Loucy (cell line): ENCODE results near the gene TMCC3.

Experiments used
- H2AFZ ChIP-seq: fragments of 200-600 bp; sonication (generic); 2 replicates; pipeline ENCODE4 v1.6.0; 2016; ENCODE audit warnings: antibody characterized with exemption, mild to moderate bottlenecking, low read length, moderate library complexity
- H3F3A ChIP-seq: fragments of 200-600 bp; 2 replicates; pipeline ENCODE4 v1.6.0; 2016; ENCODE audit warnings: antibody characterized with exemption, low read depth, mild to moderate bottlenecking
- H3K27me3 ChIP-seq: fragments of 200-600 bp; sonication (generic); 2 replicates; pipeline ENCODE4 v1.6.1; 2014; ENCODE audit warnings: low read length, mild to moderate bottlenecking; ENCODE audit not compliant: insufficient read depth, poor library complexity, severe bottlenecking
- H3K36me3 ChIP-seq: fragments of 200-600 bp; sonication (generic); 2 replicates; pipeline ENCODE4 v1.6.1; 2016; ENCODE audit warnings: low read length; ENCODE audit not compliant: insufficient read depth
- H3K4me1 ChIP-seq: fragments of 200-600 bp; sonication (generic); 2 replicates; pipeline ENCODE4 v1.5.1; 2014; ENCODE audit warnings: low read length, mild to moderate bottlenecking; ENCODE audit not compliant: insufficient read depth, poor library complexity, severe bottlenecking
- H3K4me2 ChIP-seq: fragments of 200-600 bp; sonication (generic); 2 replicates; pipeline ENCODE4 v1.6.0; 2014; ENCODE audit warnings: antibody characterized with exemption, low read length, low read depth, mild to moderate bottlenecking; ENCODE audit not compliant: poor library complexity, severe bottlenecking
- H3K4me3 ChIP-seq: fragments of 200-600 bp; sonication (generic); 2 replicates; pipeline ENCODE4 v1.5.1; 2014; ENCODE audit warnings: low read length, mild to moderate bottlenecking, mixed read lengths; ENCODE audit not compliant: poor library complexity, severe bottlenecking
- H3K79me2 ChIP-seq: fragments of 200-600 bp; sonication (generic); 2 replicates; pipeline ENCODE4 v1.6.1; 2014; ENCODE audit warnings: low read length; ENCODE audit not compliant: insufficient read depth
- H3K9ac ChIP-seq: fragments of 200-600 bp; sonication (generic); 2 replicates; pipeline ENCODE4 v1.6.0; 2014; ENCODE audit warnings: mild to moderate bottlenecking, low read depth, low read length, moderate library complexity; ENCODE audit not compliant: poor library complexity, severe bottlenecking
- H3K9me2 ChIP-seq: fragments of 200-600 bp; sonication (generic); replicated peaks from 2 replicates; pipeline ENCODE4 v1.6.1; 2016; ENCODE audit warnings: low read depth, low read length, mixed read lengths
- H3K9me3 ChIP-seq: fragments of 200-600 bp; sonication (generic); 2 replicates; pipeline ENCODE4 v1.6.1; 2014; ENCODE audit warnings: mild to moderate bottlenecking, antibody characterized with exemption, low read length, low read depth; ENCODE audit not compliant: insufficient read depth
- H4K20me1 ChIP-seq: fragments of 200-600 bp; sonication (generic); 2 replicates; pipeline ENCODE4 v1.6.0; 2014; ENCODE audit warnings: antibody characterized with exemption, low read length, mild to moderate bottlenecking; ENCODE audit not compliant: insufficient read depth, poor library complexity, severe bottlenecking
- CTCF ChIP-seq: fragments of 200-600 bp; sonication (generic); conservative IDR thresholded peaks from 2 replicates; pipeline ENCODE4 v1.5.1; 2014; ENCODE audit warnings: mild to moderate bottlenecking, antibody characterized with exemption, low read length
- EZH2phosphoT487 ChIP-seq: fragments of 200-600 bp; IDR thresholded peaks from 2 replicates; pipeline ENCODE4 v1.6.1; 2018; ENCODE audit warnings: antibody characterized with exemption, mild to moderate bottlenecking, moderate library complexity, borderline replicate concordance

TMCC3 gene

GRCh38 chr12:94622475-94622874 lies 27.9 kb downstream of the TMCC3 start:
- H2AFZ ChIP-seq = no peak overlapping the region
- H3K4me1 ChIP-seq = no peaks in the 10 kb centered on the region
- H3K4me2 ChIP-seq = no peak overlapping the region

DNA sequence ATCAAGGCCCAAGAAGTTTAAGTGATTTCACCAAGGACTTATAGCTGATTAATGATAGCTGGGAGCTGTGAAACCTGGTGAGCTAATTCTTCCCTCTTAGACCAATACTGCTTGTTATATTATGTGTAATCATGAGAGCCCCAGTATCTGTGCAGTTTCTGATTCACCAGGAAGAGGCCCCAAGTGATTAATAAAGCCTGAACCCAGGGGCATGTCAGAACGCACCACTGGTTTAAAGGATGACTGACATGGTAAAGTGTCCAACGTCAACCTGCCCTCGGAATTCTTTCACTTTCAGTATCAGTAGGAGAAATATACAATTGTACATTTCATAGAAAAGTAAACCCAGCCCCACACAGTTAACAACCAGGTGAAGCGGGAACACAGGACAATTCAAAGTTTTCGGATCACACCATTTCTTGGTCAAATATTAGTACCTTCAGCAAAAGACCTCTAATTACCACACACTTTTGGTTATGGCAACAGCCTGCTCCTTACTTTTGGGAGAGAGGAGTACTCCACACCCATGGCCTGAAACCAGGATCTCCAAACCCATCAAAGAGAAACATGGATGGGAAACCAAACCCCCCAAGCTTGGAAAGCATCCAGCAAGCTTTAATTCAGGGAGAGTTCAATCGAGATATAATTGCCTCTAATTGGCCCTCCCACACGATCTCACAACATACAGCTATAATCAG lies 28.5 kb downstream of the TMCC3 start:
- Histone ChIP-seq H4K20me1 (no peaks in the 10 kb centered on the region), H3K4me2 (no peak overlapping the region), H3K27me3 (no peaks in the 10 kb centered on the region), H3K36me3 (no peaks in the 10 kb centered on the region), H3K79me2 (no peaks in the 10 kb centered on the region), H3K9me2 (no peaks in the 10 kb centered on the region), H3F3A (no peaks in the 10 kb centered on the region), H3K9ac (no peak overlapping the region), H2AFZ (no peak overlapping the region), H3K4me1 (no peaks in the 10 kb centered on the region), H3K4me3 (no peak overlapping the region), H3K9me3 (no peaks in the 10 kb centered on the region)
- TF ChIP-seq CTCF (no peak), EZH2phosphoT487 (no peak)

More at GRCh38 chr12:94622475-94622874, 27.9 kb downstream of the TMCC3 start:
- Histone ChIP-seq H3K9ac (no peak overlapping the region), H3K79me2 (no peaks in the 10 kb centered on the region), H3K36me3 (no peaks in the 10 kb centered on the region), H3K27me3 (no peaks in the 10 kb centered on the region), H3K9me3 (no peaks in the 10 kb centered on the region), H4K20me1 (no peaks in the 10 kb centered on the region), H3F3A (no peaks in the 10 kb centered on the region), H3K4me3 (no peak overlapping the region), H3K9me2 (no peaks in the 10 kb centered on the region)
- TF ChIP-seq CTCF = no peak
- no peak for TF ChIP-seq EZH2phosphoT487

DNA sequence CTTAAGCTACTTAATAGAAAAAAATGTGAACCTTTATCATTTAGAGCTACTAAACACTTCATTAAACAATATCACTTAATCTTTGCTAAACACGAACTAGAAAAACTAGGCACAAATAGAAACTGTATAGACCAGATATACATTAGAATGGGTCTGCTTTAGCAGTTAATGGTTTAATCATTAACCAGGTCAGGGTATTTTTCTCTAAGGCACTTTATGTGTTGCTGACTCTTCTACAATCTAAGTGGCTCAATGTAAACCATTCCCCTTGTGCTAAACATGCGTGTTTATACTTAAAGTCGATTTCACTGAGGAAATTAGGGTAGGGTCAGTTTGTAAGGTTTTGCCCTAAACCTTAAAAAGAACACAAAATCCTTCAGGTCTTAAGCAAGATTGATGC lies 29.7 kb downstream of the TMCC3 start:
- H3K4me3 ChIP-seq = no peak overlapping the region
- TF ChIP-seq EZH2phosphoT487 = no peak
- no peak for TF ChIP-seq CTCF
- no peaks in the 10 kb centered on the region for H3K9me2 ChIP-seq
- H3K9ac ChIP-seq = no peak overlapping the region
- no peaks in the 10 kb centered on the region for H3K4me1 ChIP-seq
- no peaks in the 10 kb centered on the region for H3K36me3 ChIP-seq
- no peaks in the 10 kb centered on the region for H3F3A ChIP-seq
- H3K79me2 ChIP-seq = no peaks in the 10 kb centered on the region
- no peak overlapping the region for H2AFZ ChIP-seq
- H3K9me3 ChIP-seq = no peaks in the 10 kb centered on the region
- no peaks in the 10 kb centered on the region for H4K20me1 ChIP-seq
- no peaks in the 10 kb centered on the region for H3K27me3 ChIP-seq
- H3K4me2 ChIP-seq = no peak overlapping the region
